CD4-positive, alpha-beta memory T cell (primary cell): ENCODE data around the gene KDM1B. TPM values are rescaled to one million over a fixed set of nuclear protein-coding genes. Genes with fewer than 3 reads are reported as not detected.

ENCODE experiments used
- CTCF ChIA-PET: fragments of 350-600 bp; sonication (Branson Sonifier 250); formaldehyde crosslinking; loops from one replicate; lab custom pipeline; 2021; ENCODE audit warnings: inconsistent platforms; ENCODE audit not compliant: partially characterized antibody; lab: Charles Lee
- POLR2A ChIA-PET: fragments of 350-600 bp; sonication (Branson Sonifier 250); formaldehyde crosslinking; loops from one replicate; lab custom pipeline; 2021; ENCODE audit not compliant: partially characterized antibody; lab: Charles Lee
- DNase-seq, 5 donors: peaks; one replicate each; pipeline versions ENCODE4 v3.0.0 to v3.0.0-alpha.2; 2020 to 2022; ENCODE audit warnings: mixed read lengths in 1 of 5
- H3K27ac ChIP-seq: one replicate; pipeline ENCODE4 v1.7.0; 2013; ENCODE audit warnings: low read depth, low read length
- H3K27me3 ChIP-seq: 2 replicates; pipeline ENCODE4 v1.7.0; 2013; ENCODE audit warnings: mild to moderate bottlenecking, low read length, moderate library complexity; ENCODE audit not compliant: insufficient read depth
- H3K36me3 ChIP-seq: 2 replicates; pipeline ENCODE4 v1.7.0; 2013; ENCODE audit warnings: mild to moderate bottlenecking, low read length, moderate library complexity; ENCODE audit not compliant: insufficient read depth
- H3K4me1 ChIP-seq: 2 replicates; pipeline ENCODE4 v1.7.0; 2013; ENCODE audit warnings: mild to moderate bottlenecking, low read length, moderate library complexity; ENCODE audit not compliant: insufficient read depth
- H3K4me3 ChIP-seq, 2 donors: one replicate each; pipeline ENCODE4 v1.7.0; 2013; ENCODE audit warnings: low read length in 2 of 2, mild to moderate bottlenecking in 1 of 2
- H3K9me3 ChIP-seq, 2 donors: one replicate each; pipeline ENCODE4 v1.7.0; 2013; ENCODE audit warnings: low read length in 2 of 2, control low read depth in 1 of 2; ENCODE audit not compliant: control insufficient read depth in 1 of 2
- H3K27ac Mint-ChIP-seq, 7 donors: one replicate each; pipeline ENCODE4 v1.8.0; 2020 to 2021; ENCODE audit warnings: mixed read lengths in 7 of 7, mild to moderate bottlenecking in 6 of 7, inconsistent platforms in 3 of 7, moderate library complexity in 3 of 7
- H3K27me3 Mint-ChIP-seq, 2 donors: one replicate each; pipeline ENCODE4 v1.8.0; 2020 to 2021; ENCODE audit warnings: mixed read lengths in 2 of 2
- H3K36me3 Mint-ChIP-seq, 2 donors: one replicate each; pipeline ENCODE4 v1.8.0; 2020 to 2021; ENCODE audit warnings: mixed read lengths in 2 of 2, inconsistent platforms in 1 of 2, mild to moderate bottlenecking in 1 of 2
- H3K4me1 Mint-ChIP-seq, 4 donors: one replicate each; pipeline ENCODE4 v1.8.0; 2020 to 2021; ENCODE audit warnings: mixed read lengths in 4 of 4, mild to moderate bottlenecking in 1 of 4
- H3K4me3 Mint-ChIP-seq, 8 donors: one replicate each; pipeline ENCODE4 v1.8.0; 2020 to 2021; ENCODE audit warnings: mixed read lengths in 8 of 8, mild to moderate bottlenecking in 7 of 8, moderate library complexity in 6 of 8, inconsistent platforms in 3 of 8
- H3K9me3 Mint-ChIP-seq, 8 donors: one replicate each; pipeline ENCODE4 v1.8.0; 2020 to 2021; ENCODE audit warnings: mixed read lengths in 8 of 8, mild to moderate bottlenecking in 5 of 8, inconsistent platforms in 3 of 8, moderate library complexity in 1 of 8
- intact Hi-C: fragments of 100-400 bp; cut with micrococcal nuclease; formaldehyde crosslinking; loops from one replicate; pipeline ENCODE4 v1.15.1; 2023
- polyA plus RNA-seq, 2 donors: library from polyadenylated mRNA; unstranded; fragments of 300-500 nt; fragmentation: Illumina TruSeq; gene quantifications; one replicate each; pipeline ENCODE4 v1.2.3, GENCODE V29; 2021
- total RNA-seq, 2 experiments: library from RNA; stranded (reverse); gene quantifications; one replicate each; pipeline ENCODE4 v1.2.3, GENCODE V29; 2021

The KDM1B gene
- total and polyA plus RNA-seq, 4 experiments from 2014 or later: 0.45 to 12.3 (median 6.5) TPM

- H3K36me3 ChIP-seq: no peaks in the 10 kb centered on the region
- Mint-ChIP-seq H3K27ac (no peak overlapping the region), H3K9me3 (peaks cover 0 to 2% (median 0%) of the 10 kb centered on the region in 8 donors), H3K4me1 (peaks cover 9 to 12% (median 11%) of the 10 kb centered on the region in 4 donors), H3K27me3 (peaks cover 1 to 8% of the 10 kb centered on the region in 2 donors), H3K36me3 (peaks cover 0 to 6% of the 10 kb centered on the region in 2 donors), H3K4me3 (no peak overlapping the region)
- intact Hi-C loops: no loop called here
- ChIA-PET POLR2A (no interaction called here), CTCF (no interaction called here)
- peaks cover 24% of the 10 kb centered on the region for H3K4me1 ChIP-seq
- H3K4me3 ChIP-seq: no peak overlapping the region
- no peaks in the 10 kb centered on the region for H3K27me3 ChIP-seq
- peak; percentile 19 to 49 (median 22) for DNase-seq
- H3K9me3 ChIP-seq: no peaks in the 10 kb centered on the region
- H3K27ac ChIP-seq: no peak overlapping the region
Observed at GRCh38 chr6:18269253-18269652, 114.0 kb downstream of the KDM1B start.

- Histone ChIP-seq H3K27ac (no peak overlapping the region), H3K4me1 (peaks cover 24% of the 10 kb centered on the region), H3K9me3 (no peaks in the 10 kb centered on the region), H3K27me3 (no peaks in the 10 kb centered on the region), H3K4me3 (no peak overlapping the region), H3K36me3 (no peaks in the 10 kb centered on the region)
- Mint-ChIP-seq H3K4me1 (peaks cover 9 to 11% (median 10%) of the 10 kb centered on the region in 4 donors), H3K9me3 (peaks cover 0 to 2% (median 0%) of the 10 kb centered on the region in 8 donors), H3K27me3 (peaks cover 1 to 8% of the 10 kb centered on the region in 2 donors), H3K4me3 (no peak overlapping the region), H3K27ac (no peak overlapping the region), H3K36me3 (peaks cover 0 to 5% of the 10 kb centered on the region in 2 donors)
- ChIA-PET CTCF (no interaction called here), POLR2A (no interaction called here)
- intact Hi-C loops: no loop called here
- no peak for DNase-seq
Observed at GRCh38 chr6:18269717-18270116, 114.5 kb downstream of the KDM1B start.

DNA sequence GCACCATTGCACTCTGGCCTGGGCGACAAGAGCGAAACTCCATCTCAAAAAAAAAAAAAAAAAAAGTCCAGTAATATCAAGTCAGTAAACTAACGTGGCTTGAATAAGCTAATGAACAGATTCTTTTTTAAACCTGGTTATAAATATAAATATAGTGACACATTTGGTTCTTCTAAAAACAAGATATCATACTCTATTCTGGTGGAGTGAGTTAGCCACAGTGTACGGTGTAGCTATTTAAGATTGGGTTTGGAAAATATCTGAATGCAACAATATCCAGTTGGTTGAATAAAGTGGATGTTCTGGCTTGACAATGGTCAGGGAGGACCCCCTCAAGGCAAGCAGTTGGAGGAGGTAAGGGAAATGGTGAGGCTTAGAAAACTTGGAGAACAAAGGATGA lies 115.0 kb downstream of the KDM1B start:
- no peak overlapping the region for H3K27ac ChIP-seq
- H3K9me3 ChIP-seq: no peaks in the 10 kb centered on the region
- CTCF ChIA-PET: no interaction called here
- no peak overlapping the region for H3K27ac Mint-ChIP-seq
- intact Hi-C loops: no loop called here
- H3K36me3 Mint-ChIP-seq: peaks cover 0 to under 1% of the 10 kb centered on the region in 2 donors
- DNase-seq: no peak
- peaks cover 4 to 6% (median 5%) of the 10 kb centered on the region in 4 donors for H3K4me1 Mint-ChIP-seq
- H3K4me1 ChIP-seq: peaks cover 20% of the 10 kb centered on the region
- H3K4me3 ChIP-seq: no peak overlapping the region
- POLR2A ChIA-PET: no interaction called here
- peaks cover 0 to 2% (median 0%) of the 10 kb centered on the region in 8 donors for H3K9me3 Mint-ChIP-seq
- peaks cover 6 to 13% of the 10 kb centered on the region in 2 donors for H3K27me3 Mint-ChIP-seq
- H3K36me3 ChIP-seq: no peaks in the 10 kb centered on the region
- H3K27me3 ChIP-seq: no peaks in the 10 kb centered on the region
- H3K4me3 Mint-ChIP-seq: no peak overlapping the region

Other genes starting within 250 kb of the KDM1B start
- gene KIF13A, start 167.8 kb upstream of the KDM1B start, total RNA-seq: 1 to 10 TPM; 1.5 to 1.7 TPM
- under 1 TPM in 1 of 2 donors, not detected in 1; 0.61 TPM for gene KIF13A, start 167.8 kb upstream of the KDM1B start, polyA plus RNA-seq
- gene NHLRC1, start 32.7 kb upstream of the KDM1B start, total RNA-seq: 1 to 10 TPM; 1.1 TPM
- 1 to 10 TPM in 1 of 2 donors, under 1 TPM in 1; 0.95 to 1.7 TPM for gene NHLRC1, start 32.7 kb upstream of the KDM1B start, polyA plus RNA-seq
- gene TPMT, start 345 bp upstream of the KDM1B start, total RNA-seq: 1 to 10 TPM; 6.4 to 7.4 TPM
- gene TPMT, start 345 bp upstream of the KDM1B start, polyA plus RNA-seq: 10 to 100 TPM; 10.2 to 18.3 TPM
- 100 to 1,000 TPM; 128 to 131 TPM for gene DEK, start 109.1 kb downstream of the KDM1B start, total RNA-seq
- 10 to 100 TPM; 56.4 to 91.4 TPM for gene DEK, start 109.1 kb downstream of the KDM1B start, polyA plus RNA-seq
- gene RNF144B, start 231.9 kb downstream of the KDM1B start, total RNA-seq: 1 to 10 TPM; 3.2 to 5.8 TPM
- gene RNF144B, start 231.9 kb downstream of the KDM1B start, polyA plus RNA-seq: 1 to 10 TPM in 1 of 2 donors, under 1 TPM in 1; 0.93 to 3.1 TPM